Measurements from ENCODE around the gene AKT2. TPM values are rescaled to one million over a fixed set of nuclear protein-coding genes. Genes with fewer than 3 reads are reported as not detected.

AKT2 gene
- total RNA-seq, 4 donors from 2014 or later = 88.0 to 387 (median 102) TPM

- Histone ChIP-seq H3K36me3 (peaks cover 3 to 81% of the 10 kb centered on the region in 2 donors), H3K27me3 (no peaks in the 10 kb centered on the region), H3K27ac (no peak overlapping the region), H3K9me3 (no peaks in the 10 kb centered on the region), H3K4me1 (peaks cover 11 to 13% of the 10 kb centered on the region in 2 donors), H3K4me3 (no peak overlapping the region)
- TF ChIP-seq POLR2A (IDR thresholded peaks at IDR 0.05) (no peak), CTCF (IDR thresholded peaks at IDR 0.05 in 4 of 5, conservative IDR thresholded peaks at IDR 0.05 in 1 of 5) (no peak)
- ATAC-seq (no peak), DNase-seq (no peak)
- intact Hi-C loops (cut with DNase I; ENCODE audit: low total_unique reads) = no loop called here
- in situ Hi-C loops (cut with MboI; ENCODE audit: low sequenced_read_pairs in 4 of 4) = no loop called here
Observed at GRCh38 chr19:40237791-40238190, 47.4 kb downstream of the AKT2 start.

GRCh38 chr19:40236366-40236765 is 48.8 kb downstream of the AKT2 start:
- no peak overlapping the region for H3K4me3 ChIP-seq
- H3K4me1 ChIP-seq = peaks cover 0 to 9% of the 10 kb centered on the region in 2 donors
- intact Hi-C loops (cut with DNase I; ENCODE audit: low total_unique reads) (no loop called here), in situ Hi-C loops (cut with MboI; ENCODE audit: low sequenced_read_pairs in 4 of 4) (no loop called here)
- H3K36me3 ChIP-seq = peaks cover 3 to 82% of the 10 kb centered on the region in 2 donors
- no peak overlapping the region for H3K27ac ChIP-seq
- no peaks in the 10 kb centered on the region for H3K27me3 ChIP-seq
- TF ChIP-seq CTCF (IDR thresholded peaks at IDR 0.05 in 4 of 5, conservative IDR thresholded peaks at IDR 0.05 in 1 of 5) = no peak
- TF ChIP-seq POLR2A (IDR thresholded peaks at IDR 0.05) = no peak
- no peak for DNase-seq
- no peaks in the 10 kb centered on the region for H3K9me3 ChIP-seq
- ATAC-seq = no peak

GRCh38 chr19:40236026-40236355 is 49.2 kb downstream of the AKT2 start:
- TF ChIP-seq CTCF (IDR thresholded peaks at IDR 0.05 in 4 of 5, conservative IDR thresholded peaks at IDR 0.05 in 1 of 5) (no peak), POLR2A (IDR thresholded peaks at IDR 0.05) (no peak)
- H3K36me3 ChIP-seq = peaks cover 3 to 79% of the 10 kb centered on the region in 2 donors

GRCh38 chr19:40235238-40236025 is 49.7 kb downstream of the AKT2 start:
- Histone ChIP-seq H3K4me1 (peaks cover 4 to 14% of the 10 kb centered on the region in 2 donors), H3K4me3 (no peak overlapping the region), H3K36me3 (peaks cover 3 to 76% of the 10 kb centered on the region in 2 donors), H3K9me3 (no peaks in the 10 kb centered on the region), H3K27ac (no peak overlapping the region), H3K27me3 (no peaks in the 10 kb centered on the region)
- in situ Hi-C loops (cut with MboI; ENCODE audit: low sequenced_read_pairs in 4 of 4) (no loop called here), intact Hi-C loops (cut with DNase I; ENCODE audit: low total_unique reads) (no loop called here)
- DNase-seq = no peak
- ATAC-seq = no peak
- TF ChIP-seq CTCF (IDR thresholded peaks at IDR 0.05 in 4 of 5, conservative IDR thresholded peaks at IDR 0.05 in 1 of 5) (no peak), POLR2A (IDR thresholded peaks at IDR 0.05) (no peak)

More at GRCh38 chr19:40236026-40236355, 49.2 kb downstream of the AKT2 start:
- intact Hi-C loops (cut with DNase I; ENCODE audit: low total_unique reads) (no loop called here), in situ Hi-C loops (cut with MboI; ENCODE audit: low sequenced_read_pairs in 4 of 4) (no loop called here)
- Histone ChIP-seq H3K27me3 (no peaks in the 10 kb centered on the region), H3K9me3 (no peaks in the 10 kb centered on the region), H3K4me1 (peaks cover 0 to 10% of the 10 kb centered on the region in 2 donors), H3K4me3 (no peak overlapping the region), H3K27ac (no peak overlapping the region)
- no peak for DNase-seq
- no peak for ATAC-seq

All from gastrocnemius medialis (tissue), 4 donors.